PC-9 (cell line): ENCODE results near the gene TMEM267.

ENCODE experiments used
- EZH2 ChIP-seq: fragments of 200-600 bp; sonication (generic); IDR thresholded peaks from 2 replicates; pipeline ENCODE4 v1.8.0; 2017; ENCODE audit warnings: antibody characterized with exemption, low read depth
- TF ChIP-seq, protein P1 (sequence below): fragments of 200-600 bp; sonication (generic); conservative IDR thresholded peaks from 2 replicates; pipeline ENCODE4 v1.6.1; 2017; ENCODE audit warnings: mixed run types, antibody characterized with exemption, mild to moderate bottlenecking, moderate library complexity

GRCh38 chr5:43422143-43422542 is 61.5 kb downstream of the TMEM267 start:
- TF ChIP-seq, protein P1, sequence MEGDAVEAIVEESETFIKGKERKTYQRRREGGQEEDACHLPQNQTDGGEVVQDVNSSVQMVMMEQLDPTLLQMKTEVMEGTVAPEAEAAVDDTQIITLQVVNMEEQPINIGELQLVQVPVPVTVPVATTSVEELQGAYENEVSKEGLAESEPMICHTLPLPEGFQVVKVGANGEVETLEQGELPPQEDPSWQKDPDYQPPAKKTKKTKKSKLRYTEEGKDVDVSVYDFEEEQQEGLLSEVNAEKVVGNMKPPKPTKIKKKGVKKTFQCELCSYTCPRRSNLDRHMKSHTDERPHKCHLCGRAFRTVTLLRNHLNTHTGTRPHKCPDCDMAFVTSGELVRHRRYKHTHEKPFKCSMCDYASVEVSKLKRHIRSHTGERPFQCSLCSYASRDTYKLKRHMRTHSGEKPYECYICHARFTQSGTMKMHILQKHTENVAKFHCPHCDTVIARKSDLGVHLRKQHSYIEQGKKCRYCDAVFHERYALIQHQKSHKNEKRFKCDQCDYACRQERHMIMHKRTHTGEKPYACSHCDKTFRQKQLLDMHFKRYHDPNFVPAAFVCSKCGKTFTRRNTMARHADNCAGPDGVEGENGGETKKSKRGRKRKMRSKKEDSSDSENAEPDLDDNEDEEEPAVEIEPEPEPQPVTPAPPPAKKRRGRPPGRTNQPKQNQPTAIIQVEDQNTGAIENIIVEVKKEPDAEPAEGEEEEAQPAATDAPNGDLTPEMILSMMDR: no peak
- TF ChIP-seq EZH2: no peak
